Activated CD8-positive, alpha-beta memory T cell treated with anti-CD3 and anti-CD28 coated beads, Interleukin-2, amount 50 U/mL, for 24 hours (primary cell): ENCODE results near the gene KRTAP5-6.
"Not testable (repeated sequence)": the region's sequence is repeated elsewhere in the genome, so short reads cannot be mapped to it uniquely, and the experiment has no call there.

ENCODE experiments used
- DNase-seq: peaks from one replicate; pipeline ENCODE4 v3.0.0-alpha.2; 2020; ENCODE audit errors: extremely low read depth

The KRTAP5-6 gene

DNA sequence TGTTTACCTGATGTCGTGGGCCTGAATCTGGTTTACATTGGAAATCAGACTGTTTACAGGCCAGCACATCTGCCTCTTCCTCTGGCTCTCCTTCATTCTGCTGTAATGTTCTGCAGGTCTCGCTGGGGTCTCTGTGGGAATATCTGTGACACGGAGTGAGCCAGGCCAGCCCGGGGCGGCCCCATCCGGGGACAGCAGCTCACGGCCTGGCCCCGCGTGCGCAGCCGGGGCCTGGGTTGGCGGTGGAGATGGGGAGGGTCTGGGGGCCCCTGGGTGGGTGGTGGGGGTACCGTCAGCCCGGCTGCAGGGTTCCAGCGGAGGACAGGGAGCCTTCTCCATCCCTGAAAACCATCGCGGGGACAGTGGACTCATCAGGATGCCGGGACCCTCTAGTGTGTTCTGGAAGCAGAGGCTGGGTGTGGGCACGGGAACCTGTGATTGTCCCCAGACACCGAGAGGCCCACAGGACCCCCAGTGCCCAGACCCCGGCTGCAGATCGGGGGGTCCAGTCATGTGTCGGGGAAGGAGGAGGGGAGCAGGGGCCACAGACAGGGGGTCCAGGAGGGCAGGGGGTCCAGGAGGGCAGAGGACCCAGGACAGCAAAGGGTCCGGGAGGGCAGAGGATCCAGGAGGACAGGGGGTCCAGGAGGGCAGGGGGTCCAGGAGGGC, 13.0 kb upstream of the KRTAP5-6 start:
- DNase-seq, result not testable (repeated sequence)

DNA sequence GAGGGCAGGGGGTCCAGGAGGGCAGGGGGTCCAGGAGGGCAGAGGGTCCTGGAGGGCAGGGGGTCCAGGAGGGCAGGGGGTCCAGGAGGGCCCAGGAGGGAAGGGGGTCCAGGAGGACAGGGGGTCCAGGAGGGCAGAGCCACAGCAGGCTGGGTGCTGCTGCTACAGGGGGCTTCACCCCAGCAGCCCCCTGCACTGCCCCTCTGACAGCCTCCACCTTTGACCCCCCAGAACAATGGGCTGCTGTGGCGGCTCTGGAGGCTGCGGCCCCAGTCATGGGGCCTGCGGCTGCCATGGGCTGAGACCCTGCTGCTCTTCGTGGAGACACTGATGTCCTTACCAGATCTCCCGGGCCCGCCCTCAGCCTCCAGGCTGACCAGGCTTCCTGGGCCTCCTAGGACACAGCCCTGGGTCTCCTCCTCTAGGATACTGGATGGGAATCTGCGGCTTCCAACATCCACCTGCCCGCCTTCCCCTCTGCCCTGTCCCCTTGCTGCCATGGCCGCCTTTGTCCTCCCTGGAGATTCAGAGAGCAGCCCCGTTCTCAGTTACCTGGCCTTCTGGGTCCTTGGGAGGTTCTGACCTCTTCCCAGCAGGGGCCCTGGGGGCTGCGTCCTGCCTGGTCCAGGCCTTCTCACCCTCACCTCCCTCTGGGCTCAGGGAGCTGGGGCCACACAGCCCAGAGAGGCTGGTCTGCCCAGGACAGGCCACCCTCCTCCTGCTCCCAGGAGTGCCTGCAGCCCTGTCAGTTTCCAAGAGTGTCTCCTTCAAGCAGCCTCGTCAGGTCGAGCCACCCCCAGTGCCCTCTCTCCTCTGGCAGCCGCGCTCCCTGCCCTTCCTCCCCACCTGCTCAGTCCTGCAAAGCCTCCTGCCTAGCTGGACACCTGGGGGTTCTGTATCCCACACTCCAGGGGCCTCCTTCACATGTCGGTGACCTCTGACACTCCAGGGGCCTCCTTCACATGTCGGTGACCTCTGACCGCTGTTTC, 11.8 kb upstream of the KRTAP5-6 start:
- not testable (repeated sequence) for DNase-seq

DNA sequence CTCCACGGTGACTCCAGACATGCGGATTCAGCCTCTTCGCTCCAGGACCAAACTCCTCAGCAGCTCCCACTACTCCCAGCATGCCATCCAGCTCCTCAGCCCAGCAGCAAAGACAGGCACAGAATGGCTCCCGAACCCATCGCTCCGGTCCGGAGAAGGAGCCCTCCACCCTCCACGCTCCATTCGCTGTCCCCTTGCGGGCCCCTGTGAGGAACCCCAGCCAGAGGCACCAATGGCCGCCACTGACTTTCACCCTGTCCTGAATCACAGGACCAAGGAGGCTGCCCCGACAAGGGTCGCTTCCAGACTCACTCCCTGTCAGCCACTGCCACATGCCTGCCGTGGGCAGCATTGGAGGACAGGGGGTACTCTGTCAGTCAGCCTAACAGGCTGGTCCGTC, 10.8 kb upstream of the KRTAP5-6 start:
- not testable (repeated sequence) for DNase-seq

DNA sequence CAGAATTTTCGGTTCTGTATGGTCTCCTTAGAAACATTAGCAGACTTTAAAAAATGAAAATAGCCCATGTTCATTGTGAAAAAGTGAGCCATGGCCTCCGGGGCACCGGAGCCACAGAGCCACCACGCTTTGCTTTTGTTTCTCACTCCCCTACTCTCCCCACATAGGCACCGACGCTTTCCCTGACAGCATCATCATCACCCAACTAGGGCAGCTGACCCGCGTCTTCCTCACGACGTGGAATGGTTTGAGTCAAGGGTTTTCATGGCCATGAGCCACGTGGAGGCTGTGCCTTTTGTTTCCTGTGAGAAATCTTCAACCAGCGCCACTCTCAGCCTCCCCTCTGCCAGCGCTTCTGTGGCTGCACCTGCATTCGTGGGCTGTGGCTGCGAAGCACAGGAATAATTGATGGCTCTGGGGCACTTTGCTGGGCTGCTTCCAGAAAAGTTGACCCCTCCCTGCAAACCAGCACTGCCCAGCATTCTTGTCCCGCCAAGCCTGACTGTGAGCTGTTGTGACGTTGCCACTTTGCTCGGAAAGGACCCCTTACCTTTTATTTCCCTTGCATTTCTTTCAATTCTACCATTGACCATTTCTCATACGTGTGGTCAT, 8.6 kb upstream of the KRTAP5-6 start:
- not testable (repeated sequence) for DNase-seq

DNA sequence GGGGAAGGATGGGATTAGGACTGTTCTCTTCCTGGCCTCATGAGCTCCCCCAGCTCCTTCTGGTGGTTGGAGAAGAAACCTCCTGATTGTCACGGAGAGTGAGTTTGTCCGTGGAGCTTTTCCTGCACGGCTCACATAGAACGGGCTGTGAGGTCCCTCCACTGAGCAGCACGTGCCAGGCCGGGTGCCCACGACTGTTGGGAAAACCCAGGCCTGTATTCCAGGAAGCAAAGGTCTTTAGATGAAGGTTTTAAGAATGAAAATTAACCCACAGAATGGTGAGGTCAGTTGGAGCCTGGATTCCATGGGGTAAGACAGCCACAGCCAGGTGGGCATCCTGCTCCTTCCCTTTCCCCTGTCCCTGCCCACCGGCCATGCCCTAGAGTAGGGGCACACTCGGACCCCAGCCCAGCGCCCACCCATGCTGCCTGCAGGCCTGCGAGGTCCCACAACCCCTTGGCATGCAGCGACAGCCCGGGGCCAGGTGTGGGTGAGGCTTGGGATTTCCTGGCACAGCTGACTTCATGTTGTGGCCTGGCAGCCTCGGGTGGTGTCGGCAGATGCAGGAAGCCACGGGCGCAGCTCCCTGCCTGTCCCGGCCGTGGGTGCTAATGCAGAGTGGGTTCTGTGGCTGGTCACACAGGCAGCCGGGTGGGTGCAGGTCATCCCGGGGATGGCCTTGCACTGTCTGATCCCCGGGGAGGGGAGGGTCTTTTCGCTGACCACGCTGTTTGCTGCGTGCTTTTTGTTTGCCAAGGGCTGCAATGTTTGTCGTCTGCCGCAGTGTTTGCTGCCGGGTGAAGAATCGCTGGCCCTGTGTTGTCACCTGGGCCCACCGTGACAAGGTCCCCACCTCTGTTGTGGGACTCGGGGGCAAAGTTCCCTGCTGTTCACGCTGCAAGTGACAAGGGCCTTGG, 7.5 kb upstream of the KRTAP5-6 start:
- DNase-seq, result not testable (repeated sequence)

DNA sequence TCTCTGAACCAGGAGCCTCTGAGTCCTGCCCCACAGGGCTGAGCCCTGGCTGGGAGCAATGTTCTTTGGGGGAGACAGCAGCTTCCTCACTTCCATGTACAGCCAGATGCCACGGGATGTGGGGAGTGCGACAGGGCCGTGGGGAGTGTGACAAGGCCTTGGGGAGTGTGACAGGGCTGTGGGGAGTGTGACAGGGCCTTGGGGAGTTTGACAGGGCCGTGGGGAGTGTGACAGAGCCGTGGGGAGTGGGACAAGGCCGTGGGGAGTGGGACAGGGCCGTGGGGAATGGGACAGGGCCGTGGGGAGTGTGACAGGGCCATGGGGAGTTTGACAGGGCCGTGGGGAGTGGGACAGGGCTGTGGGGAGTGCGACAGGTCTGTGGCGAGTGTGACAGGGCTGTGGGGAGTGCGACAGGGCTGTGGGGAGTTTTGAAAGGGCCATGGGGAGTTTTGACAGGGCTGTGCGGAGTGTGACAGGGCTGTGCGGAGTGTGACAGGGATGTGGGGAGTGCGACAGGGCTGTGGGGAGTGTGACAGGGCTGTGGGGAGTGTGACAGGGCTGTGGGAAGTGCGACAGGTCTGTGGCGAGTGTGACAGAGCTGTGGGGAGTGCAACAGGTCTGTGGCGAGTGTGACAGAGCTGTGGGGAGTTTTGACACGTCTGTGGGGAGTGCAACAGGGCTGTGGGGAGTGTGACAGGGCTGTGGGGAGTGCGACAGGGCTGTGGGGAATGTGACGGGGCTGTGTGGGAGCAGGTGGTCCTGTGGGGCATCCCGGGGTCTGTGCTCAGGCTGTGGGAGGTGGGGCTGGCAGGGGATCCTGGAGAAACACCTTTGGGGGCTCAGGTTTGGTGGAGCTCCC, 6.6 kb upstream of the KRTAP5-6 start:
- no peak for DNase-seq

DNA sequence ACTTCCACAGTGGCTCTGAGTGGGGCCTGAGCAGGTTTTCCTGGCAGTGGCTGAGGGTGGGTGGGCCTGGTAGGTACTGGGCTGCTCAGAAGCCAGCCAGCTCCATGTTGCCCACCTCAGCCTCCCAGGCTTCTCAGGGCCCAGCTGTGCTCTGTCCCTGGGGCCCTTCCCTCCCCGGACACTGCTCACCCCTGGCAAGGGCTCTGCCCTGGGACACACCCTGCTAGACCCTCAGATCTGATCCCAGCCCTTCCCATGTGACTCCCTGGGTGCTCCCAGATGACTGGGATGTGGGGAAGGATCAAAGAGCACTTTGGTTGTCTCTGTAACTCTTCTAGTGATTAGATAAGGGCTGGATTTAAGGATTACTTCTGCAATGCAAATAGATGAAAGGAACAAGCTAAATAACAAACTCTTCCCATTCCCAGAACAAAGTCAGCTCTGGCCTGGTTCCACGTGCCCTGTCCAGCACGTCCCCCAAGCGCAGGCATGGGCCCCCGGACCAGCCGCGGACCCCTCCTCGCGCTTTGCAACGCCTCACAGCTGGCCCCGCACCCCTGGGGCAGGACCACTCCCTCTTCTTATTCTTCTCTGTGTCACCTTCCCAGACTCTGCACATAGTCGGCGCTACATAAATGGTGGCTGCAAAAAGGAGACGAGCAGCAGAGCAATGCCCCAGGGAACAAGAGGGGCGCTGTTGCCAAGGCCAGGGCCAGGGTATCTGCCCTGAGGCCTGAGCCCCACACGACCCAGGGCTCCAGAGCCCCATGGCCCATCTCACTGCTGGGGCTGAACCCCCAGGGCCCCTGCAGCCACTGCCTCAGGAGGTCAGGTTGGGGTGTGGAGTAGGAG, 5.7 kb upstream of the KRTAP5-6 start:
- no peak for DNase-seq

DNA sequence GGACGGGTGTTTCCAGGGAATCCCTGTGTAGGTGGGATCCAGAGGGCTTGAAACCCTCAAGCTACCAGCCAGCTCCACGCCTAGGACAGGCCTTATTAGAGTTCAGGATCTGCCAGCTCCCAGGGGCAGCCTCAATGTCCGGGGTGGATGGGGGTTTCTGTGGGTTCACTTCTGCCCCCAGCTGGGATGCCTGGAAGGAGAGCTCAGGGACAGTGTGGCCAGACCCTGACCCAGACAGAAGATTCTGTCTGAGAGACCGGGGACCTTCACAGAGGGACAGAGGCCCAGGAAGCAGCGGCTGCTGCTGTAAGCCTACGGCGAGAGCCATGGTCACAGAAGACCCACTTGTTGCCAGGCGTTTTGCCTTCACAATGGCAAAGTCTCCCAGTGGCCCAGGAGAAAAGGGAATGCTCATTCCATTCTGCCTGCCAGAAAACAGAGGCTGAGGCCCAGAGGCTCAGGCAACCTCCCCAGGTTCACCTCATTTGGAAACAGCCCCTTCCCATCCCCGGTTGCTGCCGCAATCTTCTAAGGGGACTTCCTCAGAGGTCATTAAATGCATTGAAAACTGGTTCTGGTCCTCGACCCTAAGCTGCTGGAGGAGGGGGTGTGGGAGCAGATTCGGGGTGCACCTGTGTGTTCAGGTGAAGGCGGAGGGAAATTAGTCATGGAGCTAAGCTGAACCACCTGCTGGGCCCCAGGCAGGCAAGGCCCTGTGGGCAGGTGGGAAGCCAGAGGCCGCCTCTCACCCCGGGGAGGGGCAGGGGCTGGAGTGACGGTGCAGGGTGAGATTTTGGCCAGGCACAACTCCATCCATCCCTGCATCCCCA, 4.9 kb upstream of the KRTAP5-6 start:
- no peak for DNase-seq

DNA sequence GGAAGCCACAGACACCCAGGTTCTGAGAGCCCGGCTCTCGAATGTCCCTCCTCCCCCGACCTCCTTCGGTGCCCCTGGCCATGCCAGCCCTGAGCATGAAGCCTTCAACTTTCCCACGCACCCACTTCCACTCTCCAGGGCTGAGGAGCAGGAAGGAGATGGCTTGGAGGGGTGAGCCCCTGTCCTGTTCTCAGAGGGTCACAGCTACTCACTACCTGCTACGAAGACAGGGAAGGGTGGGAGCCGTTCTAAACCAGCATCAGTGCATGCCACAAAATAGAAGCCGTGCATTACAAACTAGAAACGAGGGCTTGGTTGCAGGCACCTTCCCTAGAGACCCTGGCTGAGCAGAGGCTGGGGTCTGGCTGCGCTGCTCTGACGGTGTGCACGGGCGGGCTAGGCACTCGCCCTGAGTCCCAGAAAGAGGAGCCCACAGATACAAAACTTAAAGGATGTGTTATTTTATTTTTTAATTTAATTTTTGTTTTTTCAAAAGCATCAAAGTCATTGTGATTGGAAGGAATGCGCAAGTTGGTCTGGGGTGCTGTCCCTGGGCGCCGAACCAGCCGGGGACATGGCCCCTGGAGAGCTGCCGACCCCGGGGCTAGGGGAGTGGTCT, 4.2 kb upstream of the KRTAP5-6 start:
- DNase-seq, result no peak

DNA sequence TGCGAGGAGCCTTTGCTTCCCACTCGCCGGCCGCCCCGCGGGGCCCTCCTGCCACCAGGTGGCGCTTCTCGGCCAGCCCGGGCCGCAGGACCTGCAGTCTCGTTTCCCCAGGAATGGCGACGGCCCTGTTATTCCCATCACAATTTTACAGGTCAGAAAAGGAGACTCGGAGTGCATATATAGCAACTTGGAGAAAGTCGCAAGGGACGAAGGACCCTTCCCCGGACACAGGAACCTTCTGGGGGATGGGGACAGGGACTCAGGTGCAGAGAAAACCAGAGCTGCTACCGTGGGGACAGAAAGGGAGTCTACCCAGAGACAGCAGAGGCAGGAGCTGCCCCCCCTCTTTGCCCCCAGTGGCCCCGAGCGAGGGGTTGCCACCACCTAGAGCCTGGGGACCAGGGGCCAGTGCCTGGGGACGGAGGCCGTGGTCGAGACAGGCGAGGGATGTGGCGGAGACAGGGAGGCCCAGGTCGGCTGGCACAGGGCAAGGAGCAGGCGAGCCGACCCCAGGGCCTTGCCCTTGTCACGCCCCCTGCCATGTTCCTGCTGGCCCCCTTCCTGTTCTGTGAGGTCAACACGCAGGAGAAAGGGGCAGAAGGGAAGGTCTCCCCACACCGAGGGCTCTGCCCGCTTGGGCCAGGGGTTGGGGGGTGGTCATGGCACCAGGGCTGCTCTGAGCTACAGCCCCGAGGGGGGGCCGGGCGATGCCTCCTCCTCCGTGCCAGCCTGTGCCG, 3.5 kb upstream of the KRTAP5-6 start:
- DNase-seq, result peak; percentile 29

DNA sequence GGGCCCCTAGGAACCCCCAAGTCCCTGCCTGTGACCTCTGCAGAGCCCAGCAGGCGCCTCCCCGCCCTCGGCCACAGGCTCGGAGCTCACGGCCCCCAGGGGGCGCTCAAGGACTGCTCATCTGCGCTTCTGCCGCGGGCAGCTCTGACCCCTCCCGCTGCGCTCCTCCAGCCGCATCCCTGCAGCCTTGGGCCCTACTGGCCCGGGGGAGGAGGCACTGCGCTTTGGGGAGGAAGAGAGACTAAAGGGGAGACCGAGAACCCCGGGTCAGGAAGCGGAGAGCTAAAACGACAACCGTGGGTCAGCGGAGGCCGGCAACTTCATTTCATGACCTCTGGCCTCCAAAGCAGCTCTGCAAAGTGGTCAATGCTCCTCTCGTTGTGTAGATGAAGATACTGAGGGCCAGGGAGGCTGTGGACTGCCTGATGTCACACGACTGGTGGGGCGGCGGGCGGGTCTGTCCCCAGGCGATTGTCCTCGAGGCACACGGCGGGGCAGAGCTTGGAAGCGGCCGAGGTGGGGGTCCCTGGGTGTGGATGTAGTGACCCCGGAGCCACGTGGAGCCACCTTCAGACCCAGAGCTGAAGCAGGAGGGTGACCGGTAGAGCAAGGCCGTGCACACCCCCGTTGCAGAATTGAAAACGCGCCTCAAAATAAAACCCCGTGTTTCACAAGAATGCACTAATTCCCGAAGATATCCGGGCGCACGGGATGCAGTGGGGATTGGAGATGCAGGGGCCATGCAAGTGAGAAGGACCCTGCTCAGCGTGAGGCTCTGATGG, 2.7 kb upstream of the KRTAP5-6 start:
- peak; percentile 46 for DNase-seq

DNA sequence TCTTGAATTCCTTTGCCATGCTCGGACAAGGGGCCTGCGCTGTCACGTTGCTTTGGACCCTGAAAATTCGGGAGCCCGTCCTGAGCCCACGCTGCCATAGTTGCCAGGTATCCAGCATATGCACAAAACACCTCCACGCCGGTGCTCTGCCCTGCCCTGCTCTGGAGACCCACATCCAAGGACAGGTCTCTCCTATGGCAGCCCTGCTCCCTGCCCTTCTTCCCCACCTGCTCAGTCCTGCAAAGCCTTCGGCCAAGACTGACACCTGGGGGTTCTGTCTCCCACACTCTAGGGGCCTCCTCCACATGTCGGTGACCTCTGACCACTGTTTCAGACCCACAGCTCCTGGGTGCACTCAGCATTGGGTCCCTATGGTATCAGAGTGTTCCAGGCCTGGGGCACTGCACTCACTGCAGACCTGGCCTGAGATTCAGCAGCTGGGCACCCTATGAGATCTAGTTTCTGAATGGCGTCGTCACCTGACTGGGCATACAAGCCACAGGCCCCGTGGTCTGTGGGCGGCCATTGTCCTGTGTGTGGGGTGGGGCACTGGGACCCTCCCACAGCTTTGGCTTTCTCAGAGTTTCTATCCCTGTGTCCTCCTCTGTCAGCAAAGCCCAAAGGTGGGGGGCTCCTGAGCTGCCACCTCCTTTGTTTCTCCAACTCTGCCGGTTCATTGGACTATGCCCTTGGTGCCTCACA, 2.0 kb upstream of the KRTAP5-6 start:
- DNase-seq, result no peak

DNA sequence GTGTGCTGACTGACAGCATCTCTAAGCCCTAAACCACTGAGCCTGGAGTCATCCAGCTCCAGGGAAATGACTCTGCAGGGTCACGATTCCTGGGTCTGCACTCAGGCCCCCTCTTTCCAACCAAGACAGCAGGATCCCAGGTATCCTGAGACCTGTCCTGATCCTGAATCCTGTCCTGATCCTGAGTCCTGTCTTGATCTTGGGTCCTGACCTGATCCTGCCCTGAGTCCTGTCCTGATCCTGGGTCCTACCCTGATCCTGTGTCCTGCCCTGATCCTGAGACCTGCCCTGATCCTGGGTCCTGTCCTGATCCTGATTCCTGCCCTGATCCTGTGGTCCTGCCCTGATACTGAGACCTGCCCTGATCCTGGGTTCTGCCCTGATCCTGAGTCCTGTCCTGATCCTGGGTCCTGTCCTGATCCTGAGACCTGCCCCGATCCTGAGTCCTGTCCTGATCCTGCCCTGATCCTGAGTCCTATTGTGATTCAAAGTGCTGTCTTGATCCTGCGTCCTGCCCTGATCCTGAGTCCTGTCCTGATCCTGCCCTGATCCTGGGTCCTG, 1.4 kb upstream of the KRTAP5-6 start:
- no peak for DNase-seq

DNA sequence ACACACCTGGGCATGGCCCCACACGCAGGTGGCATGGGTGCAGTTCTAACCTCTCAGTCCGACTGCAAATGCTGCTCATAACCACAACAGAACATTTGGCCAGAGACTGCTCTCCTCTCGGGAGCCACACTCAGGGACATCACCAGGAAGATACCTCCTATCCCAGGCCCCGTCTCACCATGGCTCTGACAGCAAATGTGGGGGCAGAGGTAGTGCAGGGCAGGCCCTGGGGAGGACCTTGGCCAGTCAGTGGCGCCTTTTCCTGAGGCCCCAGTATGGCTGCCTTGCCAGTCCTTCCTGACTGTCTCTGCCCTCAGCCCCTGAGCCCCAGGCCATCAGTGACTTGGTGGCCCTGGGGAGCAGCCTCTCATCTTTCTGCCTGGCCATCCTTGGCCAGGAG, 2.8 kb downstream of the KRTAP5-6 start:
- no peak for DNase-seq

DNA sequence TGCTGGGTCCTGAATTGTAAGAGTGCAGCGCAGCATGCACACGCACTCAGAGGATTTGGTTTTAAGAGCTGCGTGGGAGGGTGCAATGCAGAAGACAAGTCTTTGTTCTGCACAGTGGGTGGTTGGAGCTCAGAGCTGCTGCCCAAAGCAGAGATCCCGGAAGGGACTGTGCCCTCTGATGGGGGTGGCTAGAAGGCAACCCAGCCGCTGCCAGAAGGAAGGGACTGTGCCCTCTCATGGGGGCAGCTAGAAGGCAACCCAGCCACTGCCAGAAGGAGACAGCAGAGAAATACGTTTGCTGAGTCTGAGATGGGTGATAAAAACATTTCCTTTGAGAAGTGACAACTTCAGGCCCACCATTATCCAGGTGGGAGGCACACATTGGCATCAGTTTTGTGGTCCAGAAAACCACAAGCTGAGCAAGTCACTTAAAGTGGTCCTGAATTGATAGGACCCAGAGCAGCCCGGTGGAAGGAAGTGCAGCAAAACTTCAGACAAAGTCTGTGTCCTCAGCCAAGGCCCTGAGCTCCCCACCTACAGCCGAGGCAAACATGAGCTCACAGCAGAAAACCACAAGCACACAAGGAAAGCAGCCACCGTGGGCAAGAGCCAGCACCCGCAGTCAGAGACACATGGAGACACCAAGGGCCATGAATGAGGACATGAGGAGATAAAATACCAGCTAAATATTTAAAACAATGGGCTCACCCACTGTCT, 4.3 kb downstream of the KRTAP5-6 start:
- DNase-seq, result no peak
